SK-N-MC (cell line): ENCODE measurements around the gene BBC3.
"Not testable (repeated sequence)": the region's sequence is repeated elsewhere in the genome, so short reads cannot be mapped to it uniquely, and the experiment has no call there.

ENCODE experiments used
- FOXP2 ChIP-seq: optimal IDR thresholded peaks from 2 replicates; pipeline ENCODE3; 2011; ENCODE audit warnings: mild to moderate bottlenecking, moderate library complexity; ENCODE audit not compliant: insufficient read depth; ENCODE audit errors: extremely low read length, control extremely low read depth
- POLR2AphosphoS5 ChIP-seq: IDR thresholded peaks from 2 replicates; pipeline ENCODE4 v1.6.1; 2012; ENCODE audit warnings: mild to moderate bottlenecking, low read depth, low read length, borderline replicate concordance

- not testable (repeated sequence) for TF ChIP-seq POLR2AphosphoS5, FOXP2
Measured at GRCh38 chr19:47276513-47276912, 45.5 kb upstream of the BBC3 start.
